Stimulated activated CD8-positive, alpha-beta memory T cell treated with anti-CD3 and anti-CD28 coated beads, Interleukin-2, amount 100 ng/mL, for 48 hours (primary cell): ENCODE results near the gene GALNS.

Experiments
- DNase-seq, 2 donors: peaks; one replicate each; pipeline ENCODE4 v3.0.0-alpha.2; 2020; ENCODE audit warnings: low read depth in 2 of 2

GALNS gene

DNA sequence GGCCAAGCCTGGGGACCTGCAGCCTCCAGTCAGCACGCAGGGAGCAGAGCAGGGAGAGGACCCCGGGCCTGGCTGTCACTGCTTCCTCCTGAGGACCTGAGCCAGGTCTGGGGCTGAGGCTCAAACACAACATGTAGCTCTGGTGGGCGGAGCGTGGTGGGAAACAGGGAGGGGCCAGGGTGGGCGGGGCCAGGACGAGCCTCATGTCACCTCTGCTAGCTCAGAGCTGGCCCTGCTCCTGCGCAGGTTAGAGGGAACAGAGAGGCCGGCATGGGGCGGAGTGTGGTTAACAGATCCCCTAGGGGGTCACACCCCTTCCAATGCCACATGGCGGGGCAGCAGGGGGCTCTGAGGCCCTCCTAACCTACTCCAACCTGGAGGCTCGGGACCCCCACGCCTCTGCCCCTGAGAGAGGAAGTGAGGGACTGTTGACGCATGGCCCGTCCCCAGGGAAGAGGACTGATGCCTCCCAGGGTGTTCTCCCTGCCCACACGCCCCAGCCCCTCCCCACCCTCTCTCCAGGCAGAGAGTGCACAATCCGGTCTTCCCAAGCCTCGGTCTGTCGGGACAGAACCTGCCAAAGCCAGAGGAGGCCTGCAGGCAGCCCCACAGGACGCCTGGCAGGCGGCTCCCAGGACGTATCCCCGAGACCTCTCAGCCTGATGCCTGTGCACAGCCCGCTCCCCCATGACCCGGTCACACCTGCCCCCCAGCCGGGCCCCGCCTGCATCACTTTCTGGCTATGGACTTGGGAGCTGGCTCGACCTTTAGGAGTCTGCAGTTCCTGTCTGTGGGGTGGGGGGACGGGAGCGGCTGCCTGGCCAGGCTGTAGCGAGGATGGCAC, 86.9 kb downstream of the GALNS start:
- peak; percentile 24 to 45 for DNase-seq

DNA sequence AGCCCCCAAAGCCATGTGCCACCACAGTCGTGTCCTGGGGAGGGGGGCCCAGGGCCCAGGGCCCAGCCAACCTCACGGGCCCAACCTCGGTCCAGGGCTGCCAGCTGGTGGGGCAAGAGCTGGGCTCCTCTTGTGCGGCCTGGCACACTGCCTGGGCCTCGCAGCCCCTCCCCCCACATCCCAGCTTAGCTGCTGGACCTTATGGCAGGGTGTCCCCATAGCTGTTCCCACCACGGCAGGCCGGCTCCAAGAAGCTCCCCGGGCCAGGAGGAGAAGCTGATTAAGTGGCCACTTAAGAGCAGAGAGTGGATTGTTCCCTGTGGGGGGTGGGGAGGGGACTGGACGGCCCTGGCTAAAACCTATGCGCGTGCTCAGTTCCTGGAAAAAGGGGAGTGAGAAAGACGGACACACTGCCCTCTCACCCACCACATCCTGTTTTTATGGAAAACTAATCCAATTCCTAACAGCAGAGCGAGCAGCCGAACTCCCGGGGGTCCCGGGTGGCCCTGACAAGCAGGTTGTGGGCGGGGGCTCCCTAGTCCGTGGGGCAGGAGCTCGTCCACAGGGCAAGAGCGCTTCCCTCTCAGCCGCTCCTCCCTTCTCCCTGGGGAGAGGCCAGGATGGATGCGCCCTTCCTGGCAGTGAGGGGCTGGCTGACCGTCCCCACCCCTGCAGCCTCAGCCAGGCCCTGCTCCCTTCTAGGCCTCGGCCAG, 88.5 kb downstream of the GALNS start:
- no peak for DNase-seq

DNA sequence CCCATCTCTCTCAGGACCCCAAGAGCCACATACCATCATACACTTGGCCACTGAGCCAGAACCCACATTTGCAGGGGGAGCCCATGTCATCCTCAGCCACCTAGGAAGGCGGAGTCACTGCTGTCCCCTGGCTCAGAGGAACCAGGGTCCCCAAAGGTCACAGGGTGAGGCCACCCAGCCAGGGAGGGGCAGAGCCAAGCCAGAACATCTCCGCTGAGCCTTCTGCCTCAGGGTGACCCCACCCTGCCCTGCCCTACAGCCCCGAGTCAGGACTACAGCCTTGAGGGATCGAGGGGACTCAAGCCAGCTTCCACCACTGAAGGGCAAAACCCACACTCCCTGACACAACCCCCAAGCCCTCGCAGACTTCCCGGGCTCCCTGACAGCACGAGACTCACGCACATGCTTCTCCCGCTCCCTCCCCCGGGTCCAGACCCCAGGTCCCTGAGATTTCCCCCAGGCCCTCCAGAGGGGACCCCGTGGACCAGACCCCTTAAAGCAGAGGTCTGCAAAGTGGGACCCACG, 89.1 kb downstream of the GALNS start:
- no peak for DNase-seq

DNA sequence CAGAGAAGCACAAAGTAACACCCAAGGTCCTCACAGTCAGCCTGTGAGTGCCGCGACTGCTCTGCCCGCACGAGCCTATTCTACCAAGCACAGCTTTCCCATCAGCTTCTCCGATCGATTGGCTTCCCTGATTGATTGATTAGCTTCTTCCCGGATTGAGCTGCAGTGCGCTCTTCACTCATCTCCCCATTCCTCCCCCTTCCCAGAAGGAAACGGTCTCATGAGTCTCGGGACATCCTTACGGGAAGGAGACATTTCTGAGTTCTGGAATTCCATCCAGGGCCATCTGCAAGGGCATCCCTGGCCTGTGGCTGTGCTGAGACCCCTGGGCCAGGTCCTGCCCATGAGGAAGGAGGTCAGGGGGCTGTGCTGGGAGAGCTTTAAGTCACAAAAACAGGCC, 89.8 kb downstream of the GALNS start:
- no peak for DNase-seq

DNA sequence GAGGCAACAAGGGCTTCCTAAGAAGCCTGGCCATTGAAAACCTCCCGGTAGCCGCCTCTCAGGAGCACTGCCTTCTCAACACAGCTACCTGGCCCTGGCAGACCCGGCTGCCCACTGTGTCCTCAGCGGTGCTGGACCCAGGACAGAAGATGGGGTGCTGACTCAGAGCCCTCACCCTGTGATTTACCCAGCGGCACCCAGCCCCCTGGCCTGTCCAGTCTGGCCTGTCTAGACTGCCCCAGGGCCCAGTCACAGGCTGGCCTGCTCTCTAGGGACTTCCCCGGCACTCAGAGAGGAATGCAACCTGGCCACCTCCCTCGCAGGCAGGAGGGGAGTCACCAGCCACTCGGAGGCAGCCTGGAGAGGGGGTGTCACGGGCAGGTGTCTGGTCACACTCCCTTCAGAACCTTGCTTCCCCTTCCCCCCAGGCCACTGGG, 91.8 kb downstream of the GALNS start:
- no peak for DNase-seq

DNA sequence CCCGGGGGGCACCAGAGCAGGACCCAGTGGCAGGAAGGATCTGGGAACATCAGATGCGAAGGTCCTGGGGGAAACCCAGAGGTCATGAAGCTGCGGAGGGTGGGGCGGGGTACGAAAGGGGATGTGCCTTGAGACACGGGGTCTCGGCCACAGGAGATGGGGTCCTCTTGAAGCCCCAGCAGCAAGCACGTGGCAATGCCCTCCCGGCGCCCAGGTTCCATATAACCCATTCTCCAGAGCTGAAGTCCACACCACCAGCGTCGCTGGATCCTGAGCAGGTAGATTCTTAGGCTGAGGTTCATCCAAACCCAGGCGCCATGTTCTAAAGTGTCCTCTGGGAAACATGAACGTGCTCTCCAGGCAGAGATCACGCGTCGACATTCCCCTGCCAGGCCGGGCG, 92.7 kb downstream of the GALNS start:
- no peak for DNase-seq
